GM23248 (cell line): ENCODE data around the gene UBN2. TPM values are rescaled to one million over a fixed set of nuclear protein-coding genes. Genes with fewer than 3 reads are reported as not detected.
A peak's percentile ranks its signal among the peaks of the same experiment; 100 is the strongest.

Source experiments
- DNase-seq: peaks from one replicate; pipeline ENCODE4 v3.0.0-alpha.2; 2015
- H2AFZ ChIP-seq: fragments of 200-600 bp; sonication (generic); 2 replicates; pipeline ENCODE4 v1.6.1; 2016; ENCODE audit warnings: antibody characterized with exemption
- H3F3A ChIP-seq: fragments of 200-600 bp; sonication (generic); 2 replicates; pipeline ENCODE4 v1.6.1; 2016; ENCODE audit warnings: mild to moderate bottlenecking, antibody characterized with exemption, mixed run types; ENCODE audit not compliant: insufficient read depth
- H3K27ac ChIP-seq: fragments of 200-600 bp; sonication (generic); 2 replicates; pipeline ENCODE4 v1.5.1; 2016; ENCODE audit warnings: mild to moderate bottlenecking
- H3K27me3 ChIP-seq: fragments of 200-600 bp; sonication (generic); replicated peaks from 2 replicates; pipeline ENCODE4 v1.6.1; 2016; ENCODE audit warnings: mild to moderate bottlenecking; ENCODE audit not compliant: insufficient read depth
- H3K36me3 ChIP-seq: fragments of 200-600 bp; sonication (generic); 2 replicates; pipeline ENCODE4 v1.6.1; 2016; ENCODE audit warnings: low read depth, mild to moderate bottlenecking
- H3K4me1 ChIP-seq: fragments of 200-600 bp; sonication (generic); 2 replicates; pipeline ENCODE4 v1.6.1; 2016; ENCODE audit warnings: mild to moderate bottlenecking; ENCODE audit not compliant: insufficient read depth
- H3K4me2 ChIP-seq: fragments of 200-600 bp; sonication (generic); one replicate; pipeline ENCODE4 v1.6.1; 2016; ENCODE audit warnings: mild to moderate bottlenecking; ENCODE audit not compliant: unreplicated experiment
- H3K4me3 ChIP-seq: fragments of 200-600 bp; sonication (generic); 2 replicates; pipeline ENCODE4 v1.5.1; 2016; ENCODE audit warnings: mild to moderate bottlenecking
- H3K79me2 ChIP-seq: fragments of 200-600 bp; sonication (generic); 2 replicates; pipeline ENCODE4 v1.6.1; 2016; ENCODE audit warnings: mild to moderate bottlenecking; ENCODE audit not compliant: insufficient read depth
- H3K9ac ChIP-seq: fragments of 200-600 bp; sonication (generic); 2 replicates; pipeline ENCODE4 v1.6.1; 2016; ENCODE audit warnings: mild to moderate bottlenecking
- H3K9me2 ChIP-seq: fragments of 200-600 bp; sonication (generic); 2 replicates; pipeline ENCODE4 v1.6.1; 2016; ENCODE audit warnings: mixed run types, mild to moderate bottlenecking, moderate library complexity; ENCODE audit not compliant: insufficient read depth
- H3K9me3 ChIP-seq: fragments of 200-600 bp; sonication (generic); one replicate; pipeline ENCODE4 v1.6.1; 2017; ENCODE audit warnings: low read depth
- H4K20me1 ChIP-seq: fragments of 200-600 bp; sonication (generic); 2 replicates; pipeline ENCODE4 v1.6.0; 2016; ENCODE audit not compliant: insufficient read depth
- EZH2 ChIP-seq: fragments of 200-600 bp; sonication (generic); IDR thresholded peaks from 2 replicates; pipeline ENCODE4 v1.6.1; 2018; ENCODE audit warnings: antibody characterized with exemption, mild to moderate bottlenecking; ENCODE audit not compliant: insufficient read depth, poor library complexity, severe bottlenecking
- EZH2phosphoT487 ChIP-seq: fragments of 200-600 bp; sonication (generic); IDR thresholded peaks from 2 replicates; pipeline ENCODE4 v1.6.1; 2018; ENCODE audit warnings: antibody characterized with exemption, moderate library complexity, mild to moderate bottlenecking, low read depth; ENCODE audit not compliant: insufficient read depth
- WGBS, 2 experiments: methylation state at CpG; one replicate each; pipeline ENCODE4 v1.1.6; 2015 to 2017; ENCODE audit warnings: low lambda C conversion rate in 2 of 2, low coverage in 1 of 2; ENCODE audit errors: missing lambda C conversion rate in 2 of 2; 5-methylcytosine and 5-hydroxymethylcytosine counted together
- in situ Hi-C: fragments of 300-500 bp; cut with MboI; formaldehyde crosslinking; loops from 2 replicates; pipeline ENCODE4 v1.15.0; 2020
- polyA plus RNA-seq: library from polyadenylated mRNA; unstranded; fragments of >200 nt; fragmentation: Nextera tagmentation; extraction: Ambion mirVana; gene quantifications from 2 replicates; pipeline ENCODE4 v1.2.1, GENCODE V29; 2016
- total RNA-seq: library from RNA; depleted of rRNA; stranded (reverse); fragments of >200 nt; shearing (Covaris generic); gene quantifications from 2 replicates; pipeline ENCODE4 v1.2.3, GENCODE V29; 2014; rRNA removed

Gene UBN2
- total RNA-seq (3.2 and 3.8 TPM in 2 replicates), polyA plus RNA-seq (1.0 and 1.2 TPM in 2 replicates)

GRCh38 chr7:139230774-139231512 is at the start of gene UBN2:
UBN2 (plus strand) TSS chr7:139231237; CDS start chr7:139231485, 248 bp downstream.
- peaks cover 39% of the 10 kb centered on the region for H3K79me2 ChIP-seq
- peak within 1 kb of the TSS; percentile 95 for H3K4me2 ChIP-seq
- H2AFZ ChIP-seq = peak within 1 kb of the TSS; percentile 93
- WGBS, 2 experiments = 1 to 2% methylated on average over 63 of the region's 63 CpGs
- H3K27me3 ChIP-seq = no peaks in the 10 kb centered on the region
- peak within 1 kb of the TSS; percentile 94 for H3K9ac ChIP-seq
- in situ Hi-C loops = no loop called here
- no peaks in the 10 kb centered on the region; the same call in 1 of the 2 replicates for H3K36me3 ChIP-seq
- H3K4me1 ChIP-seq = peaks cover 8% of the 10 kb centered on the region; the same call in 1 of the 2 replicates
- H3K4me3 ChIP-seq = peak within 1 kb of the TSS; percentile 91
- peak within 1 kb of the TSS; percentile 85 for H3K27ac ChIP-seq
- peaks cover 38% of the 10 kb centered on the region for H3F3A ChIP-seq
- H3K9me3 ChIP-seq = no peaks in the 10 kb centered on the region
- DNase-seq = peak; percentile 97
- no peaks in the 10 kb centered on the region for H4K20me1 ChIP-seq
- no peaks in the 10 kb centered on the region for H3K9me2 ChIP-seq
- TF ChIP-seq EZH2 (no peak), EZH2phosphoT487 (no peak)

GRCh38 chr7:139181404-139181803 is 49.6 kb upstream of the UBN2 start:
- no peak overlapping the region for H3K27ac ChIP-seq
- H3K4me1 ChIP-seq = no peaks in the 10 kb centered on the region
- H3K27me3 ChIP-seq = no peaks in the 10 kb centered on the region
- DNase-seq = peak; percentile 6
- no peak overlapping the region for H2AFZ ChIP-seq
- H4K20me1 ChIP-seq = no peaks in the 10 kb centered on the region
- H3K9ac ChIP-seq = no peak overlapping the region
- no peak overlapping the region for H3K4me3 ChIP-seq
- no peak overlapping the region for H3K4me2 ChIP-seq
- 72 to 83% methylated on average over 2 of the region's 2 CpGs for WGBS, 2 experiments
- in situ Hi-C loops = no loop called here
- H3K9me3 ChIP-seq = no peaks in the 10 kb centered on the region
- no peaks in the 10 kb centered on the region for H3K79me2 ChIP-seq
- no peak for TF ChIP-seq EZH2
- no peak for TF ChIP-seq EZH2phosphoT487
- H3K36me3 ChIP-seq = peaks cover 15% of the 10 kb centered on the region; the same call in 1 of the 2 replicates
- no peaks in the 10 kb centered on the region for H3K9me2 ChIP-seq
- no peaks in the 10 kb centered on the region for H3F3A ChIP-seq

- Histone ChIP-seq H3F3A (no peaks in the 10 kb centered on the region), H2AFZ (no peak overlapping the region), H3K27me3 (no peaks in the 10 kb centered on the region), H3K27ac (no peak overlapping the region), H3K4me3 (no peak overlapping the region), H3K36me3 (peaks cover 15% of the 10 kb centered on the region; the same call in 1 of the 2 replicates), H3K79me2 (no peaks in the 10 kb centered on the region), H3K4me2 (no peak overlapping the region), H3K9me3 (no peaks in the 10 kb centered on the region), H3K9me2 (no peaks in the 10 kb centered on the region), H4K20me1 (no peaks in the 10 kb centered on the region), H3K9ac (no peak overlapping the region), H3K4me1 (no peaks in the 10 kb centered on the region)
- 10 to 35% methylated on average over 1 of the region's 1 CpG for WGBS, 2 experiments
- no peak for DNase-seq
- in situ Hi-C loops = no loop called here
- no peak for TF ChIP-seq EZH2
- TF ChIP-seq EZH2phosphoT487 = no peak
These were observed 48.7 kb upstream of the UBN2 start for GRCh38 chr7:139182363-139182762.

GRCh38 chr7:139183251-139183650 is 47.8 kb upstream of the UBN2 start:
- no peaks in the 10 kb centered on the region for H3F3A ChIP-seq
- peaks cover 15% of the 10 kb centered on the region; the same call in 1 of the 2 replicates for H3K36me3 ChIP-seq
- no peak overlapping the region for H3K27ac ChIP-seq
- H3K9me2 ChIP-seq = no peaks in the 10 kb centered on the region
- no peaks in the 10 kb centered on the region for H3K79me2 ChIP-seq
- no peak overlapping the region for H3K4me2 ChIP-seq
- no peaks in the 10 kb centered on the region for H3K4me1 ChIP-seq
- in situ Hi-C loops = no loop called here
- H3K9me3 ChIP-seq = no peaks in the 10 kb centered on the region
- WGBS, 2 experiments = 52 to 67% methylated on average over 2 of the region's 2 CpGs
- DNase-seq = no peak
- no peak overlapping the region for H2AFZ ChIP-seq
- no peaks in the 10 kb centered on the region for H4K20me1 ChIP-seq
- no peak overlapping the region for H3K4me3 ChIP-seq
- H3K9ac ChIP-seq = no peak overlapping the region
- no peaks in the 10 kb centered on the region for H3K27me3 ChIP-seq
- TF ChIP-seq EZH2 = no peak
- TF ChIP-seq EZH2phosphoT487 = no peak
